AG04450 (cell line): ENCODE measurements around the gene ZNF624. TPM values are rescaled to one million over a fixed set of nuclear protein-coding genes. Genes with fewer than 3 reads are reported as not detected.
A peak's percentile ranks its signal among the peaks of the same experiment; 100 is the strongest.

ENCODE experiments used
- CTCF ChIA-PET: fragments of 300-600, 350-600 bp; formaldehyde crosslinking; extraction: SDS; loops from one replicate; lab custom pipeline; 2022; ENCODE audit warnings: antibody characterized with exemption, inconsistent platforms; lab: Charles Lee
- POLR2A ChIA-PET: fragments of 350-600 bp; formaldehyde crosslinking; extraction: SDS; loops from one replicate; lab custom pipeline; 2021; ENCODE audit warnings: antibody characterized with exemption, inconsistent platforms; lab: Yijun Ruan, JAX
- DNase-seq: peaks from one replicate; pipeline ENCODE4 v3.0.0-alpha.2; 2011; ENCODE audit warnings: low read depth, low spot score
- H3K27ac ChIP-seq: one replicate; pipeline ENCODE4 v1.5.1; 2012; ENCODE audit warnings: low read depth, low read length, control low read depth
- H3K27me3 ChIP-seq: one replicate; pipeline ENCODE4 v1.6.0; 2012; ENCODE audit warnings: low read length; ENCODE audit not compliant: control insufficient read depth, insufficient read depth
- H3K4me3 ChIP-seq: 2 replicates; pipeline ENCODE4 v1.5.1; 2011; ENCODE audit warnings: mild to moderate bottlenecking, low read depth, low read length, control low read depth
- H3K9me3 ChIP-seq: 2 replicates; pipeline ENCODE4 v1.5.1; 2012; ENCODE audit warnings: low read length; ENCODE audit not compliant: control insufficient read depth, insufficient read depth
- CTCF ChIP-seq: IDR thresholded peaks from 2 replicates; pipeline ENCODE4 v1.5.1; 2011; ENCODE audit warnings: low read depth, low read length, control low read depth, inconsistent platforms
- polyA plus RNA-seq: library from polyadenylated mRNA; depleted of rRNA; stranded (reverse); fragments of >200 nt; gene quantifications from 2 replicates; pipeline ENCODE4 v1.2.3, GENCODE V29; 2011; rRNA removed
- small RNA-seq: library from RNA; depleted of rRNA; stranded (forward); fragments of <200 nt; gene quantifications from one replicate; pipeline ENCODE3, GENCODE V24; 2012; ENCODE audit warnings: low read depth; ENCODE audit not compliant: insufficient read length

The ZNF624 gene
- polyA plus RNA-seq, 1 experiment: 2.2 TPM

GRCh38 chr17:16585796-16586195, 67.9 kb downstream of the ZNF624 start:
- no peak for TF ChIP-seq CTCF
- Histone ChIP-seq H3K27ac (no peak overlapping the region), H3K27me3 (peaks cover 5% of the 10 kb centered on the region), H3K9me3 (peaks cover 3% of the 10 kb centered on the region; the same call in 1 of the 2 replicates), H3K4me3 (no peak overlapping the region)
- POLR2A ChIA-PET: no interaction called here
- no peak for DNase-seq
- CTCF ChIA-PET: interaction anchor here (0.6 to 1.3 kb wide), 2 partner anchors 133 to 796 kb away, joined by 3 to 4 read pairs; no protein-coding TSS in a partner anchor

- ChIA-PET POLR2A (interaction anchor here (1.2 kb wide), 1 partner anchor 204 kb away, joined by 4 read pairs; the partner anchor contains the start of gene UBB), CTCF (interaction anchor here (0.6 to 2.6 kb wide), 19 partner anchors 8 to 1693 kb away, joined by 3 to 17 read pairs (median 5); partner anchors contain the start of gene ZNF287)
- peak; percentile 83 for TF ChIP-seq CTCF
- H3K4me3 ChIP-seq: peak overlapping the region; percentile 55
- peaks cover 5% of the 10 kb centered on the region for H3K27me3 ChIP-seq
- peak; percentile 62 for DNase-seq
- no peak overlapping the region for H3K27ac ChIP-seq
- peaks cover 3% of the 10 kb centered on the region; the same call in 1 of the 2 replicates for H3K9me3 ChIP-seq
Measured at GRCh38 chr17:16584273-16584995, 69.2 kb downstream of the ZNF624 start.

- Histone ChIP-seq H3K27ac (no peak overlapping the region), H3K4me3 (no peak overlapping the region; the same call in 1 of the 2 replicates), H3K27me3 (peaks cover 5% of the 10 kb centered on the region), H3K9me3 (peaks cover 3% of the 10 kb centered on the region; the same call in 1 of the 2 replicates)
- ChIA-PET POLR2A (interaction anchor here (1.2 kb wide), 1 partner anchor 203 kb away, joined by 4 read pairs; the partner anchor contains the start of gene UBB), CTCF (interaction anchor here (0.6 to 2.6 kb wide), 15 partner anchors 8 to 1693 kb away, joined by 3 to 17 read pairs (median 5); partner anchors contain the start of gene ZNF287)
- TF ChIP-seq CTCF: no peak
- DNase-seq: no peak
Measured at GRCh38 chr17:16583781-16584180, 69.9 kb downstream of the ZNF624 start.

GRCh38 chr17:16573466-16573865, 80.2 kb downstream of the ZNF624 start:
- POLR2A ChIA-PET: no interaction called here
- CTCF ChIA-PET: no interaction called here

More at GRCh38 chr17:16573466-16573865, 80.2 kb downstream of the ZNF624 start:
- H3K27ac ChIP-seq: no peak overlapping the region
- H3K4me3 ChIP-seq: no peak overlapping the region
- DNase-seq: no peak
- TF ChIP-seq CTCF: no peak
- H3K9me3 ChIP-seq: no peaks in the 10 kb centered on the region; the same call in 1 of the 2 replicates
- H3K27me3 ChIP-seq: peaks cover 2% of the 10 kb centered on the region

Small RNA genes within 50 kb of the gene (small RNA-seq; reads per million reads assigned to genes)
- gene RNU6-405P: not detected

Other genes with a start within 250 kb of the ZNF624 start
- 30.8 and 38.4 TPM in 2 replicates for gene TRPV2, start 238.3 kb downstream of the ZNF624 start, polyA plus RNA-seq
- gene LRRC75A, start 161.7 kb downstream of the ZNF624 start, polyA plus RNA-seq: 1.2 TPM in 2 replicates
- 6.3 and 7.9 TPM in 2 replicates for gene ZNF287, start 84.6 kb downstream of the ZNF624 start, polyA plus RNA-seq
- gene CCDC144A, start 36.4 kb upstream of the ZNF624 start, polyA plus RNA-seq: 0.22 and 0.36 TPM in 2 replicates